Endothelial cell of umbilical vein (primary cell): ENCODE measurements around the gene ETV3L. TPM values are rescaled to one million over a fixed set of nuclear protein-coding genes. Genes with fewer than 3 reads are reported as not detected.

Source experiments
- BruUV-seq: library from RNA; stranded (reverse); fragments of 400-500 nt; replicated peaks from 2 replicates; lab custom pipeline; 2021; lab: Mats Ljungman, UMichigan
- CTCF ChIA-PET: fragments of 300-600, 350-600 bp; sonication (Branson Sonifier 250); formaldehyde crosslinking; loops from one replicate; lab custom pipeline; 2021; ENCODE audit warnings: antibody characterized with exemption, inconsistent platforms; lab: Charles Lee
- POLR2A ChIA-PET: fragments of 300-600, 350-600 bp; sonication (Branson Sonifier 250); formaldehyde crosslinking; loops from one replicate; lab custom pipeline; 2021; ENCODE audit warnings: antibody characterized with exemption, inconsistent platforms; lab: Charles Lee
- DNase-seq: peaks from one replicate; pipeline ENCODE4 v3.0.0-alpha.2; 2011; ENCODE audit warnings: low read depth, low spot score
- FAIRE-seq: peaks from 2 replicates; lab custom pipeline; 2011; peaks lifted over from hg19 to GRCh38; lab: Jason Lieb, UNC
- H2AFZ ChIP-seq: 2 replicates; pipeline ENCODE4 v1.6.0; 2012; ENCODE audit warnings: low read depth, low read length, control low read depth, inconsistent platforms
- H3K27ac ChIP-seq: 2 replicates; pipeline ENCODE4 v1.5.1; 2011; ENCODE audit warnings: low read depth, mild to moderate bottlenecking, control low read depth, low read length, moderate library complexity; ENCODE audit not compliant: insufficient read depth
- H3K27me3 ChIP-seq, 2 experiments: 2 replicates each; pipeline versions ENCODE4 v1.6.0 to v1.6.1; 2011; ENCODE audit warnings: low read length in 2 of 2, mixed read lengths in 1 of 2; ENCODE audit not compliant: control insufficient read depth in 2 of 2, insufficient read depth in 2 of 2
- H3K36me3 ChIP-seq, 2 experiments: 2 replicates in 1 of 2; 3 replicates in 1 of 2; pipeline ENCODE4 v1.5.1; 2011; ENCODE audit warnings: low read length in 2 of 2, mild to moderate bottlenecking in 1 of 2, moderate library complexity in 1 of 2; ENCODE audit not compliant: control insufficient read depth in 2 of 2, insufficient read depth in 2 of 2; ENCODE audit errors: extremely low read depth in 1 of 2
- H3K4me1 ChIP-seq: 3 replicates; pipeline ENCODE4 v1.5.1; 2011; ENCODE audit warnings: mild to moderate bottlenecking, low read length; ENCODE audit not compliant: control insufficient read depth, insufficient read depth; ENCODE audit errors: extremely low read depth
- H3K4me2 ChIP-seq: 2 replicates; pipeline ENCODE4 v1.6.1; 2011; ENCODE audit warnings: low read length, control low read depth, mixed read lengths; ENCODE audit not compliant: insufficient read depth
- H3K4me3 ChIP-seq, 3 experiments: fragments of 200-600 bp in 1 of 3; sonication (generic), shearing (Covaris generic) in 1 of 3; replicated peaks in 1 of 3; 2 replicates each; pipeline ENCODE4 v1.5.1; 2011 to 2016; ENCODE audit warnings: control low read depth in 3 of 3, low read length in 3 of 3, mild to moderate bottlenecking in 2 of 3, inconsistent platforms in 1 of 3, low read depth in 1 of 3, moderate library complexity in 1 of 3; ENCODE audit not compliant: insufficient read depth in 1 of 3
- H3K79me2 ChIP-seq: 2 replicates; pipeline ENCODE4 v1.6.0; 2012; ENCODE audit warnings: low read length, inconsistent platforms; ENCODE audit not compliant: control insufficient read depth, insufficient read depth
- H3K9ac ChIP-seq: replicated peaks from 2 replicates; pipeline ENCODE3; 2011; ENCODE audit warnings: low read length, control low read depth; ENCODE audit not compliant: insufficient read depth; ENCODE audit errors: extremely low read depth
- H3K9me1 ChIP-seq: replicated peaks from 3 replicates; pipeline ENCODE4 v1.6.0; 2011; ENCODE audit warnings: mild to moderate bottlenecking, low read length; ENCODE audit not compliant: control insufficient read depth, insufficient read depth; ENCODE audit errors: extremely low read depth
- H3K9me3 ChIP-seq: replicated peaks from 2 replicates; pipeline ENCODE4 v1.5.1; 2012; ENCODE audit warnings: low read length, inconsistent platforms; ENCODE audit not compliant: control insufficient read depth, insufficient read depth
- H4K20me1 ChIP-seq: replicated peaks from 2 replicates; pipeline ENCODE3; 2011; ENCODE audit warnings: mild to moderate bottlenecking, low read length; ENCODE audit not compliant: control insufficient read depth, insufficient read depth; ENCODE audit errors: extremely low read depth
- CTCF ChIP-seq, 2 donors: IDR thresholded peaks; 1 replicate in 1 of 2; 2 replicates in 1 of 2; pipeline ENCODE4 v1.5.1; 2011; ENCODE audit warnings: low read length in 2 of 2, mild to moderate bottlenecking in 2 of 2, moderate library complexity in 2 of 2, control low read depth in 1 of 2, inconsistent platforms in 1 of 2, low read depth in 1 of 2; ENCODE audit not compliant: insufficient read depth in 1 of 2; ENCODE audit errors: extremely low read depth in 1 of 2
- EZH2 ChIP-seq: IDR thresholded peaks from 2 replicates; pipeline ENCODE4 v1.6.1; 2012; ENCODE audit warnings: borderline replicate concordance, low read depth, mild to moderate bottlenecking, moderate library complexity, low read length, inconsistent platforms; ENCODE audit not compliant: severe bottlenecking
- FOS ChIP-seq: IDR thresholded peaks from 2 replicates; pipeline ENCODE4 v1.6.1; 2011; ENCODE audit warnings: mild to moderate bottlenecking, low read length, moderate library complexity, borderline replicate concordance; ENCODE audit not compliant: insufficient read depth
- GATA2 ChIP-seq: IDR thresholded peaks from 2 replicates; pipeline ENCODE4 v1.7.0; 2011; ENCODE audit warnings: low read depth, mild to moderate bottlenecking, moderate library complexity, mixed read lengths, low read length; ENCODE audit not compliant: insufficient read length, insufficient read depth
- JUN ChIP-seq: IDR thresholded peaks from 2 replicates; pipeline ENCODE4 v1.6.1; 2011; ENCODE audit warnings: borderline replicate concordance, low read depth; ENCODE audit not compliant: insufficient read length, insufficient read depth
- MAX ChIP-seq: IDR thresholded peaks from 2 replicates; pipeline ENCODE4 v1.6.1; 2011; ENCODE audit not compliant: insufficient read depth, insufficient read length
- MYC ChIP-seq: IDR thresholded peaks from one replicate; pipeline ENCODE4 v1.6.1; 2011; ENCODE audit warnings: mild to moderate bottlenecking, low read depth, low read length
- POLR2A ChIP-seq: IDR thresholded peaks from 2 replicates; pipeline ENCODE4 v1.6.1; 2012; ENCODE audit warnings: low read depth, mild to moderate bottlenecking, control low read depth, low read length
- POLR2AphosphoS5 ChIP-seq: IDR thresholded peaks from 2 replicates; pipeline ENCODE4 v1.6.1; 2012; ENCODE audit warnings: low read depth, mild to moderate bottlenecking, control low read depth, low read length, moderate library complexity; ENCODE audit not compliant: insufficient read depth
- dilution Hi-C: fragments of 300-500 bp; cut with MboI; formaldehyde crosslinking; loops from one replicate; pipeline ENCODE4 v1.15.0; 2019; ENCODE audit warnings: low sequenced_read_pairs; ENCODE audit not compliant: extremely low pct_ligation_motif_present
- intact Hi-C: fragments of 100-400 bp; cut with micrococcal nuclease; formaldehyde crosslinking; loops from one replicate; pipeline ENCODE4 v1.10.0; 2022
- polyA plus RNA-seq, 4 experiments: library from polyadenylated mRNA; depleted of rRNA in 3 of 4; stranded (reverse) in 3 of 4; unstranded in 1 of 4; fragments of >200 nt; gene quantifications; 2 replicates each; pipeline versions ENCODE4 v1.2.1 to v1.2.3, GENCODE V29; 2011 to 2012; ENCODE audit warnings: missing spikeins in 1 of 4
- total RNA-seq: library from RNA; stranded (reverse); gene quantifications from 2 replicates; pipeline ENCODE4 v1.2.3, GENCODE V29; 2021

ETV3L gene
- total and polyA plus RNA-seq, 2 donors (not counting 3 experiments of a cell fraction or from before 2014, with no cell fraction given) = not detected

- CTCF ChIA-PET = interaction anchor here (0.9 to 4.7 kb wide), 4 partner anchors 9 to 40 kb away, joined by 3 to 29 read pairs (median 4); no protein-coding TSS in a partner anchor
- H2AFZ ChIP-seq = no peak overlapping the region
- H3K9ac ChIP-seq = no peak overlapping the region
- no peak overlapping the region for H3K4me2 ChIP-seq
- intact Hi-C loops (no loop called here), dilution Hi-C loops (no loop called here)
- H3K4me3 ChIP-seq = no peak overlapping the region
- no peaks in the 10 kb centered on the region for H3K79me2 ChIP-seq
- BruUV-seq = no TSS peak
- no peak overlapping the region for H3K27ac ChIP-seq
- H4K20me1 ChIP-seq = no peaks in the 10 kb centered on the region
- DNase-seq (no peak), FAIRE-seq (no peak)
- H3K9me1 ChIP-seq = no peaks in the 10 kb centered on the region
- H3K9me3 ChIP-seq = no peaks in the 10 kb centered on the region
- POLR2A ChIA-PET = no interaction called here
- peaks cover 4 to 13% of the 10 kb centered on the region in 2 experiments for H3K27me3 ChIP-seq
- no peak for TF ChIP-seq GATA2
- H3K4me1 ChIP-seq = no peaks in the 10 kb centered on the region
- no peaks in the 10 kb centered on the region for H3K36me3 ChIP-seq
These were observed 16.5 kb upstream of the ETV3L start for GRCh38 chr1:157115851-157116736.

- BruUV-seq = no TSS peak
- H3K79me2 ChIP-seq = no peaks in the 10 kb centered on the region
- H3K9ac ChIP-seq = no peak overlapping the region
- no peaks in the 10 kb centered on the region for H4K20me1 ChIP-seq
- TF ChIP-seq MAX (no peak), FOS (no peak), POLR2AphosphoS5 (no peak), GATA2 (no peak), JUN (no peak), EZH2 (no peak), CTCF (IDR thresholded peaks at IDR 0.05; ENCODE audit: extremely low read depth in 1 of 2, insufficient read depth in 1 of 2, low read depth in 1 of 2, low read length in 2 of 2) (no peak), POLR2A (no peak), MYC (no peak)
- no peaks in the 10 kb centered on the region for H3K9me1 ChIP-seq
- no peak overlapping the region for H3K4me3 ChIP-seq
- no peaks in the 10 kb centered on the region for H3K36me3 ChIP-seq
- H3K9me3 ChIP-seq = no peaks in the 10 kb centered on the region
- H3K27ac ChIP-seq = no peak overlapping the region
- dilution Hi-C loops = no loop called here
- DNase-seq = no peak
- intact Hi-C loops = no loop called here
- H3K4me2 ChIP-seq = no peak overlapping the region
- ChIA-PET CTCF (interaction anchor here (1.1 to 4.7 kb wide), 2 partner anchors 25 to 37 kb away, joined by 3 to 29 read pairs; no protein-coding TSS in a partner anchor), POLR2A (no interaction called here)
- H2AFZ ChIP-seq = no peak overlapping the region
- no peak for FAIRE-seq
- H3K4me1 ChIP-seq = no peaks in the 10 kb centered on the region
- peaks cover 9 to 15% of the 10 kb centered on the region in 2 experiments for H3K27me3 ChIP-seq
These were observed 15.8 kb upstream of the ETV3L start for GRCh38 chr1:157115429-157115838.
